G401.6 (cell line): Measurements from ENCODE around the gene SPANXN5.
"Not testable (repeated sequence)": the region's sequence is repeated elsewhere in the genome, so short reads cannot be mapped to it uniquely, and the experiment has no call there.

Source experiments
- FAIRE-seq: peaks from 2 replicates; lab custom pipeline; 2012; peaks lifted over from hg19 to GRCh38; lab: Jason Lieb, UNC

Gene SPANXN5, protein sequence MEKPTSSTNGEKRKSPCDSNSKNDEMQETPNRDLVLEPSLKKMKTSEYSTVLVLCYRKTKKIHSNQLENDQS

DNA sequence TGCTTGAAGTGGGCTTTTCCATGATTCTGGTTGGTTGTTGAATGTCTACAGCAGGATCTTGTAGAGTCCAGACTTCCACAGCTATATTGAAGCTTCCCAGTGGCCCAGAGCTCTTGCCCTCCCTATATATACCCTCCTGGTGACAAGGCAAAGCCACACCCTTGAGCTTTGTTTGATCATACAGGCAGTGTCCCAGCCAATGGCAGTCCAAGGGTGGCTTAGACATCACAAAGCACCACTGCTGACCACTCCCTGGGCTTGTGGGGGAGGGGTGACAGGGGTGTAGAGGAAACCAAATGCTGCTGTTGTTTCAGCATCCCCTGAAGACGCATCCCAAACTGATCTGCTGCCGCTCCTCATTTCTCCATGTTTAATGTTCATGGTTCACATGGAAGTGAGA lies at the start of gene SPANXN5:
TSS of gene SPANXN5 (minus strand) at position 101 of the 400 bp plus-strand sequence. CDS start at position 22, 79 bp downstream.
- not testable (repeated sequence) for FAIRE-seq

DNA sequence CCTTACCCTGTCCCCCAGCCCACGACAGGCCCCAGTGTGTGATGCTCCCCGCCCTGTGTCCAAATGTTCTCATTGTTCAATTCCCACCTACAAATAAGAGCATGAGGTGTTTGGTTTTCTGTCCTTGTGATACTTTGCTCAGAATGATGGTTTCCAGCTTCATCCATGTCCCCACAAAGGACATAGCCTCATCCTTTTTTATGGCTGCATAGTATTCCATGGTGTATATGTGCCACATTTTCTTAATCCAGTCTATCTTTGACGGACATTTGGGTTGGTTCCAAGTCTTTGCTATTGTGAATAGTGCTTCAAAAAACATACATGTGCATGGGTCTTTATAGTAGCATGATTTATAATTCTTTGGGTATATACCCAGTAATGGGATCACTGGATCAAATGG lies 46.4 kb upstream of the SPANXN5 start:
- FAIRE-seq: not testable (repeated sequence)

DNA sequence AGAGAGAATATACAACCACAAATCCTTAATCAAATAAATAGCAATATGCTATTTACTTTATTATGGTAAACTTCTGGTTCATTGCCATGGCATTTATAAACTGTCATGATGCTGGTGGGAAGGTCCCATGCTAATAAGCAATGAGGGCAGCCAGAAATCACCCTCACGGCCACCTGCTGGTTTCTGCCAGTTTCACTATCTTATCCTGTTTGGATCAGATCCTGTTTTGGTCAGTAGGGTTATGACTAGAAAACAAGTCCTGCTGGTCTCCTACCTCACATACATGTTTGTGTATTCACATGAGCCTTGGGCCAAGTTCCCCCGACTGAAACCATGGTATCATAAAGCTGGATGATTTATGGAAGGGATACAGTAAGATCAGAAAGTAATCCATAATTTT lies 41.9 kb upstream of the SPANXN5 start:
- no peak for FAIRE-seq

DNA sequence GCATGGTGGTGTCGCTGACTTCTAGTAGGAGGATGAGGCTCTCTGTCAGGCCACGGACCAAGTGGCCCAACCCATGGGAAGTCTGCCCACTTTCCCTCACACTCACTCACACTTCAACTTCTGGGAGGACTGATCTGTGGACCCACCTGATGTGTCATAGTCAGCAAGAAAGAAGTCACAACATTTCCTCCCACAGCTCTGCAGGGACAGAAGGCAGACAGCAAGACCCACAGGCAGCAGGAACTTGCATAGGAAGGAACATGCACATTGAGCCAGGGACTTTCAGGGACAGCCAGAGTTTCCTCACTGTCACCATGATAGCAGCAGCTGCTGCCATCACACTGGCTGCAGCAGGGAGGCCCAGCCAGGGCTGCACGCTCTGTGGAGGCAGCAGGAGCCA lies 33.3 kb upstream of the SPANXN5 start:
- no peak for FAIRE-seq

DNA sequence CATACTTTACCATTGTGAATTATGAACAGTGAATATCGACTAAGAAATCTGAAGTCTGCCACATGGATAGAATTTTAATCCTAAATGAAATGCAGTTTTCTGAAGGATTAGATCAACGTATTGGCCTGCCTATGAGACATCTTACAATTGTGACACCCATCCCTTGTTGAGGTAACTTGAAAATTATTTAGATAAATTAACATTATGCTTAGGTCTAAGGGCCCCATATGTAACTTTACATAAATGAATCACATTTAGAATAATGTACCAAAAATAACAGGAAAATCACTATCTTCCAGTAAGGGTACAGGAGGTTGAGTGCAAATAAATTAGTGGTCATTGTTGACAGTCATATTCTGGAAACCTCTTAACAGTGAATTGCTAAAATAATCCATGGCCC lies 27.4 kb upstream of the SPANXN5 start:
- no peak for FAIRE-seq

DNA sequence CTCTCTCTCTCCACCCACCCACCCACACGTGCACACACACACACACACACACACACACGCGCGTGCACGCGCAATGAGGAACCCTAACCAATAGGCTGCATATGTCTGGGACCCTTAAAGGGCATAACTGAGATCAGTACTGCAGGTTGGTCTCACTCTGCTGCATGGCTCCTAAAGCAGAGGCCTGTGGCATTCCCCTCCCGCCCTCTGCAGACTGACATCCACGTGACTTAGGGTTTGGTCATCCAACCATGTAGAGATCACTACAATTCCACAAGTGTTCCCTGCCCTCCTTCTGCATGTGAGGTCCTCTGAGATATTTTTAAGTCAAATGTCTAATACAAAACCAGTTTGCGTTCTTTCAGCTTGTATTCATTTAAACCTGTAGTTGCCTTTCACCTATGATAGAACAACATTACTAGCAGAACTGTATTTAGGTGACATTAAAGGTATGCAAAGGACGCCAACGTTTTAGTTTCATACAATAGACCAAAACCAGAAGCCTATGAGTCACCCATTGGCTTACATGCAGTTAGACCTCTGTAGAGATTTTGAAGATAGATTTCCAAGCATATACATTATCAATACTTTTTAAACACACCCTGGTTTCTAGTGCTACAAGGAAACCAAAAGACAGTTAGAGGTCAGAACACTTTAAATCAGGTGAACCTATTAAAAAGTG lies 24.0 kb upstream of the SPANXN5 start:
- FAIRE-seq: no peak

DNA sequence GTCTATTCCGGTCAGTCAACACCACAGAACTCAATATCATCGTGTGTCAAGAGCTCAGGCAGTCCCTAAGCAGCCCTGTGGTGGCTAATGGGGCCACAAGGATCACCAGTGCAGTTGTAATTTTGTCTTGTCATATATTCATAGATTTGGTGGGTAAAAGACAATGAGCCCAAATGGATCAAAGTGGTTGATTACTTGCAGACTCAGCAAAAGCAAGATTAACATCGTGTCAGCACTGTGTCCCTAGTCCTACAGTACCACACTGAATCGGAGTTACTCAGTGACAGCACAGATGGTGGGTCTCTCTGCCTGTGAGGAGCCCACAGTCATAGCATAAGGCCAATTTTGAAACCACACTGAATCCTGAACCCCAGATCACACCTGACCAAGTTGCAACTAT lies 22.6 kb upstream of the SPANXN5 start:
- FAIRE-seq: no peak

DNA sequence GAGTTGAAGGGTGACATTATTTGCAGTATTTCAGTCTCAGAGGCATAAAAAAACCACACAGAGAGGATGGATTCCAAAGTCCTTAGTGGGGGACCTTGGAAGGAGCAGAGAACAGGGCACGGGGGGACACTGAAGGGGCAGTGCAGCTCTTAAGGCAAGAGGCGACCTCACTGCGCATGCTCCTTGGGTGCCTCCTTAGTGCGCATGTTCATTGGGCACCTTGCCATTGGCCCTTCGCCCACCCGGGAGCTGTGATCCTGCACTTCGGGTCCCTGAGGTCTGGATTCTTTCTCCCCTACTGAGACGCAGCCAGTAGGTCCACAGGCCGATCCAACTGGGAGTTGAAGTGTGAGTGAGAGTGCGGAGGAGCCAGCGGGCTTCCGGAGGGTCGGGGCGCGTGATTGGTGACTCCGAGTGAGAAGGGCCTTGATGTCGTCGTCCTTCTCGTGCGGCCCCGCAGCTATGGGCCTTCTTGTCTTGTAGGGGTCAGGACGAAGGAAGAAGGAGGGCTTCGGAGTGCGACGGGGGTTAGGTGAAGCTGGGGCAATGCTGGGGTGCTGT lies 13.9 kb upstream of the SPANXN5 start, which contains the start of gene XAGE5:
TSS of gene XAGE5 (plus strand) at position 223 of the 561 bp plus-strand sequence. CDS start 1,280 bp downstream, outside the sequence.
- FAIRE-seq: no peak

DNA sequence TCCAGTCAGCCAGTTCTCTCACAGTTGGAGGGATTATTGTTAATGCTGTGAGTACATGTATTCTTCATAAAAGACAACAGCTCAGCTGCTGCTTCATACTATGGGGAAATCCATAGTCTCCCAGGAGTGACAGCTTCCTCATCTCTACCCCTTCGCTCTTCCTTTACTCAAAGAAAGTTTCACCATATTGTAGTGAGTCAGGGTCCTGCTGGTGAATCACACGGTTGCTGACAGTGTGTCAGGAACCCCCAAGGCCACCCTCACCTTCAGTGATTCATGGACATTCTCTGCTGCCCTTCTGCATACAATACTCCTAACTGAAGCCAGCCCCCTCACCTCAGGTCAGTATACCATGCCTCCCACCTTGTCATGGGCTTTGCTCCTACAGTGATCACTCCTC lies 7.6 kb upstream of the SPANXN5 start:
- not testable (repeated sequence) for FAIRE-seq

DNA sequence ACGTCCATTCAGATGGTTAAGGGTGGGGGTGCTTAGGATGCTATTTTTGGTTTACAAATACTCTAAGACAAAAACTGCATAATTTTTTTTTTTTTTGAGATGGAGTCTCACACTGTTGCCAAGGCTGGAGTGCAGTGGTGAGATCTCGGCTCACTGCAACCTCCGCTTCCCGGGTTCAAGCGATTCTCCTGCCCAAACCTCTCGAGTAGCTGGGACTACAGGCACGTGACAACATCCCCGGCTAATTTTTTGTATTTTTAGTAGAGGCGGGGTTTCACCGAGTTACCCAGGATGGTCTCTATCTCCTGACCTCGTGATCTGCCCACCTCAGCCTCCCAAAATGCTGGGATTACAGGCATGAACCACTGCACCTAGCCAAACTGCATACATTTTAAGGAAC lies 23.7 kb downstream of the SPANXN5 start:
- not testable (repeated sequence) for FAIRE-seq

DNA sequence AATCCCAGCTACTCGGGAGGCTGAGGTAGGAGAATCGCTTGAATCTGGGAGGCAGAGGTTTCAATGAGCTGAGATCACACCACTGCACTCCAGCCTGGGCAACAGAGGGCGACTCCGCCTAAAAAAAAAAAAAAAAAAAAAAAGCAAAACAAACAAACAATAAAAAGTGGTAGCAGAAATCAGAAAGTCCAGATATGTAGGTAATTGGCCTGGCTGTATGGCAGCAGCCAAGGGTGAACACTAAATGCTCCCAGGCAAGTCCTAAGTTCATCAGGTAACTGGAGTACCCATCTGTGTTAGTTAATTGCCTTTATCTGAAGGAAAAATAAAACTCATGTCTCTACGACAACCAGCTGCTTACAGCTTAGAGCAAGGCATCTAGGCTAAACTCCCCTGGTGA lies 31.2 kb downstream of the SPANXN5 start:
- not testable (repeated sequence) for FAIRE-seq

DNA sequence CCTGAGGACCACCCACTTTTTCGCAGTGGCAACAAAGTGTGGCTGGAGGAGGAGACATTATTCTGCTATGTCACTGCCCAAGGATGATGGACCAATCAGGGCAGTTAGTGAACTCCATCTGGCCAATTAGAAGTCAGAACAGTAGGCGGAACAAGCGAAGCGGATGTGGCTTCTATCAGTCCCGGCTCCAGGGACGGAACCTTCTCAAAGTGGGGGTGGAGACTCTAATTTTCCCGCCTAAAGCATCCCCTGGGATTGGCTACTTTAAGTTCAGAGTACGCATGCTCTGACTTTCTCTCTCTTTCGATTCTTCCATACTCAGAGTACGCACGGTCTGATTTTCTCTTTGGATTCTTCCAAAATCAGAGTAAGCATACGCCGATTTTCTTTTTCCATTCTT lies 46.3 kb downstream of the SPANXN5 start, which contains the start of gene SSX2B:
TSS of gene SSX2B (plus strand) at position 301 of the 400 bp plus-strand sequence. CDS start 1,429 bp downstream, outside the sequence.
- FAIRE-seq: not testable (repeated sequence)
